CD4-positive, alpha-beta T cell (primary cell): ENCODE results near the gene FGF10. TPM values are rescaled to one million over a fixed set of nuclear protein-coding genes. Genes with fewer than 3 reads are reported as not detected.

Source experiments
- ATAC-seq: fragments of 200-7000 bp; cut with Tn5 transposase; one replicate; pipeline ENCODE4 v1.10.0; 2022; ENCODE audit warnings: mild to moderate bottlenecking; ENCODE audit not compliant: poor library complexity
- CTCF ChIA-PET: fragments of 350-600 bp; sonication (Branson Sonifier 250); formaldehyde crosslinking; loops from one replicate; lab custom pipeline; 2021; ENCODE audit warnings: antibody characterized with exemption, inconsistent platforms; lab: Charles Lee
- POLR2A ChIA-PET: fragments of 350-600 bp; sonication (Branson Sonifier 250); formaldehyde crosslinking; loops from one replicate; lab custom pipeline; 2021; ENCODE audit warnings: antibody characterized with exemption, inconsistent platforms; lab: Charles Lee
- DNase-seq, 14 experiments: peaks; one replicate each; pipeline ENCODE4 v3.0.0-alpha.2; 2013 to 2020; ENCODE audit warnings: mixed read lengths in 2 of 14
- H3K27ac ChIP-seq, 2 donors: one replicate each; pipeline versions ENCODE4 v1.5.1 to v1.7.0; 2013; ENCODE audit warnings: low read length in 2 of 2, low read depth in 1 of 2, mild to moderate bottlenecking in 1 of 2
- H3K27me3 ChIP-seq, 2 experiments: 1 replicate in 1 of 2; 2 replicates in 1 of 2; pipeline versions ENCODE4 v1.6.1 to v1.7.0; 2013; ENCODE audit warnings: low read length in 2 of 2, control low read depth in 1 of 2, mild to moderate bottlenecking in 1 of 2, moderate library complexity in 1 of 2; ENCODE audit not compliant: insufficient read depth in 2 of 2, control insufficient read depth in 1 of 2
- H3K36me3 ChIP-seq: one replicate; pipeline ENCODE4 v1.6.1; 2013; ENCODE audit warnings: low read length, control low read depth; ENCODE audit not compliant: insufficient read depth
- H3K4me1 ChIP-seq: one replicate; pipeline ENCODE4 v1.6.1; 2013; ENCODE audit warnings: low read length, control low read depth; ENCODE audit not compliant: insufficient read depth
- H3K4me3 ChIP-seq: one replicate; pipeline ENCODE4 v1.5.1; 2013; ENCODE audit warnings: mild to moderate bottlenecking, low read length, moderate library complexity
- H3K9me3 ChIP-seq, 2 experiments: 1 replicate in 1 of 2; 2 replicates in 1 of 2; pipeline versions ENCODE4 v1.6.1 to v1.7.0; 2013; ENCODE audit warnings: low read length in 2 of 2, mild to moderate bottlenecking in 2 of 2, control low read depth in 1 of 2, moderate library complexity in 1 of 2; ENCODE audit not compliant: control insufficient read depth in 1 of 2, insufficient read depth in 1 of 2
- H3K27ac Mint-ChIP-seq: one replicate; pipeline ENCODE4 v1.8.0; 2020; ENCODE audit warnings: mixed read lengths
- H3K27me3 Mint-ChIP-seq: one replicate; pipeline ENCODE4 v1.8.0; 2021; ENCODE audit warnings: mixed read lengths
- H3K36me3 Mint-ChIP-seq: one replicate; pipeline ENCODE4 v1.8.0; 2021; ENCODE audit warnings: low read depth, mixed read lengths
- H3K4me1 Mint-ChIP-seq: one replicate; pipeline ENCODE4 v1.8.0; 2021; ENCODE audit warnings: low read depth, mixed read lengths
- H3K4me3 Mint-ChIP-seq: one replicate; pipeline ENCODE4 v1.8.0; 2020; ENCODE audit warnings: mild to moderate bottlenecking, mixed read lengths
- H3K9me3 Mint-ChIP-seq: one replicate; pipeline ENCODE4 v1.8.0; 2020; ENCODE audit warnings: mixed read lengths
- intact Hi-C, 2 experiments: fragments of 100-400 bp; cut with DNase I in 1 of 2; cut with micrococcal nuclease in 1 of 2; formaldehyde crosslinking; loops; one replicate each; pipeline versions ENCODE4 v1.15.1 to v1.9.0; 2023 to 2025; cut with DNase I, micrococcal nuclease
- total RNA-seq, 174 experiments: library from RNA in 2 of 174; stranded (reverse) in 2 of 174; gene quantifications; one replicate each; pipeline ENCODE4 v1.2.3 and lab custom pipeline; 2021 to 2026
- TF ChIP-seq, protein P1 (sequence below): fragments of 200-600 bp; IDR thresholded peaks from one replicate; pipeline ENCODE4 v1.8.0; 2022; ENCODE audit warnings: antibody characterized with exemption, mild to moderate bottlenecking

Gene FGF10
- total RNA-seq, 2 experiments from 2014 or later = not detected

DNA sequence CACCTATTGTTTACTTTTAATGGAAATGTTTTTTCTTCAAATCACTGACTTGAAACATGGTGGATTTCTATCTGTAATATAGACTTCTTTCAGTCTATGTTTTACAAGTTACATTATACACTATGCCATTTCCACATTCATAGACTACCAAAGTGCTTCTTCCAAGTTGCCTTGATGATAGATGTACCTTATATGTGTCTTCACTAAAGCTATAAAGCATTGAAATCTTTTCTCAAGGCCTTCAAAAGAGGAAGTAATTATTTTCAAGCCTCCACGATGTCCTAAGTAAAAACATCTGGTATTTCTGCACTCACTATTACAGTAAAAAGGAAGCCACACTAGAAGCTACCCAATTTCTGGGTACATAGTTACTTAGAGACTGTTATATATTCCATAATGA is 113.3 kb downstream of the FGF10 start:
- intact Hi-C loops = no loop called here
- POLR2A ChIA-PET = no interaction called here

DNA sequence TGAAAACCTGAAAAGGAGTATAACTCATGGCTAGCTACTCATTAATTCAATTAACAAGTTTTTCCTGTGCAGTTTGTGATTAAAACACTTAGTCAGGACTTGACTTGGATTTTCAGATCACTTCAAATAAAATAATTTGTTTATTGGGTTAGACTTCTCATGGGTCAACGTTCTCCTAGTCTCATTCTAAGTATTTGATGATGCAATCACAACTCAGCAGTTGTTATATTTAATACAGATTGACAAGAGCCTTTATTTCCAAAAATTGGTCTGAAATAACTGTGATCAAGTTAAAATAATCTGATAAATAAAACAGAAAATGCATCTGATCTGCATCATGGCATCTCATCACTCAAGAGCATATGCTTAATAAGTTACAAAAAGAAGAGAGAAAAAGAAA is 113.9 kb downstream of the FGF10 start:
- Histone ChIP-seq H3K36me3 (no peaks in the 10 kb centered on the region), H3K27me3 (no peaks in the 10 kb centered on the region), H3K4me1 (no peaks in the 10 kb centered on the region), H3K9me3 (no peaks in the 10 kb centered on the region), H3K27ac (no peak overlapping the region), H3K4me3 (no peak overlapping the region)
- CTCF ChIA-PET = no interaction called here
- POLR2A ChIA-PET = no interaction called here
- Mint-ChIP-seq H3K36me3 (no peaks in the 10 kb centered on the region), H3K9me3 (peaks cover 5% of the 10 kb centered on the region), H3K4me3 (no peak overlapping the region), H3K27ac (no peak overlapping the region), H3K4me1 (no peaks in the 10 kb centered on the region), H3K27me3 (no peaks in the 10 kb centered on the region)
- no peak for DNase-seq
- intact Hi-C loops = no loop called here
- no peak for ATAC-seq
- TF ChIP-seq, protein P1, sequence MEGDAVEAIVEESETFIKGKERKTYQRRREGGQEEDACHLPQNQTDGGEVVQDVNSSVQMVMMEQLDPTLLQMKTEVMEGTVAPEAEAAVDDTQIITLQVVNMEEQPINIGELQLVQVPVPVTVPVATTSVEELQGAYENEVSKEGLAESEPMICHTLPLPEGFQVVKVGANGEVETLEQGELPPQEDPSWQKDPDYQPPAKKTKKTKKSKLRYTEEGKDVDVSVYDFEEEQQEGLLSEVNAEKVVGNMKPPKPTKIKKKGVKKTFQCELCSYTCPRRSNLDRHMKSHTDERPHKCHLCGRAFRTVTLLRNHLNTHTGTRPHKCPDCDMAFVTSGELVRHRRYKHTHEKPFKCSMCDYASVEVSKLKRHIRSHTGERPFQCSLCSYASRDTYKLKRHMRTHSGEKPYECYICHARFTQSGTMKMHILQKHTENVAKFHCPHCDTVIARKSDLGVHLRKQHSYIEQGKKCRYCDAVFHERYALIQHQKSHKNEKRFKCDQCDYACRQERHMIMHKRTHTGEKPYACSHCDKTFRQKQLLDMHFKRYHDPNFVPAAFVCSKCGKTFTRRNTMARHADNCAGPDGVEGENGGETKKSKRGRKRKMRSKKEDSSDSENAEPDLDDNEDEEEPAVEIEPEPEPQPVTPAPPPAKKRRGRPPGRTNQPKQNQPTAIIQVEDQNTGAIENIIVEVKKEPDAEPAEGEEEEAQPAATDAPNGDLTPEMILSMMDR = no peak

More for the DNA sequence above, 113.3 kb downstream of the FGF10 start:
- DNase-seq (no peak), ATAC-seq (no peak)
- Mint-ChIP-seq H3K27me3 (no peaks in the 10 kb centered on the region), H3K4me3 (no peak overlapping the region), H3K27ac (no peak overlapping the region), H3K36me3 (no peaks in the 10 kb centered on the region), H3K9me3 (peaks cover 7% of the 10 kb centered on the region), H3K4me1 (no peaks in the 10 kb centered on the region)
- Histone ChIP-seq H3K27me3 (no peaks in the 10 kb centered on the region), H3K4me3 (no peak overlapping the region), H3K27ac (no peak overlapping the region), H3K36me3 (no peaks in the 10 kb centered on the region), H3K9me3 (no peaks in the 10 kb centered on the region), H3K4me1 (no peaks in the 10 kb centered on the region)
- CTCF ChIA-PET = no interaction called here
- TF ChIP-seq, protein P1 = no peak

DNA sequence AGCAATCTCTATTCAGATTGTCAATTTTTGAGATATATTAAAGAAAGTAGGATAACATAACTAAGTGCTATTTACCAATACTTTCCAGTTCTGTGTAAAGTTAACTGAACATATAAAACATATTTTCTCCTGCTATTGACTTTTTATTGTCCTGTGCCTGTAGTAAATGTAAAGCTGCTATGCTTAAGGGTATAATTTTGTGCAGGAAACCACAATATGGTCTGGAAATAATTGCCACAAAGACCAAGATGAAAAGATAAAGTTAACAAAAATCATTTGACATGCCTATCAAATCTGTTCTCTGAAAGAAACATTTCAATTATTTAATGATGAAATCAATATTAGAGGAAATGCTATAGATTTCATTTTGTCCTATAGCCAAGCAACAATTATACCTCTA is 121.3 kb downstream of the FGF10 start:
- intact Hi-C loops = no loop called here

More for the DNA sequence above, 121.3 kb downstream of the FGF10 start:
- DNase-seq (no peak), ATAC-seq (no peak)
- no peak overlapping the region for H3K27ac ChIP-seq
- CTCF ChIA-PET = no interaction called here
- H3K4me3 ChIP-seq = no peak overlapping the region
- POLR2A ChIA-PET = no interaction called here
- Mint-ChIP-seq H3K27me3 (no peaks in the 10 kb centered on the region), H3K36me3 (no peaks in the 10 kb centered on the region), H3K9me3 (peaks cover 4% of the 10 kb centered on the region), H3K4me1 (no peaks in the 10 kb centered on the region), H3K27ac (no peak overlapping the region), H3K4me3 (no peak overlapping the region)
- no peaks in the 10 kb centered on the region for H3K27me3 ChIP-seq
- TF ChIP-seq, protein P1 = no peak
- no peaks in the 10 kb centered on the region for H3K4me1 ChIP-seq
- no peaks in the 10 kb centered on the region for H3K36me3 ChIP-seq
- H3K9me3 ChIP-seq = no peaks in the 10 kb centered on the region
